Ishikawa (cell line): ENCODE results near the gene ERGIC1.

ENCODE experiments used
- CEBPB ChIP-seq: IDR thresholded peaks from 2 replicates; pipeline ENCODE4 v1.6.1; 2012
- CREB1 ChIP-seq: IDR thresholded peaks from 2 replicates; pipeline ENCODE4 v1.6.1; 2012; ENCODE audit warnings: low read depth
- EGR1 ChIP-seq: IDR thresholded peaks from 2 replicates; pipeline ENCODE4 v1.6.1; 2012
- EP300 ChIP-seq: IDR thresholded peaks from 2 replicates; pipeline ENCODE4 v1.6.1; 2012; ENCODE audit warnings: borderline replicate concordance
- FOXM1 ChIP-seq: IDR thresholded peaks from 2 replicates; pipeline ENCODE4 v1.6.1; 2012; ENCODE audit warnings: low read depth, borderline replicate concordance
- NFIC ChIP-seq: IDR thresholded peaks from 2 replicates; pipeline ENCODE4 v1.6.1; 2012
- RAD21 ChIP-seq: IDR thresholded peaks from 2 replicates; pipeline ENCODE4 v1.6.1; 2012; ENCODE audit warnings: low read depth
- REST ChIP-seq: IDR thresholded peaks from 2 replicates; pipeline ENCODE4 v1.6.1; 2012; ENCODE audit warnings: low read depth, mild to moderate bottlenecking
- TAF1 ChIP-seq: IDR thresholded peaks from 2 replicates; pipeline ENCODE4 v1.6.1; 2012; ENCODE audit warnings: low read depth, mild to moderate bottlenecking
- TCF12 ChIP-seq: IDR thresholded peaks from 2 replicates; pipeline ENCODE4 v1.6.1; 2012; ENCODE audit warnings: low read depth
- TEAD4 ChIP-seq: IDR thresholded peaks from 2 replicates; pipeline ENCODE4 v1.6.1; 2012
- YY1 ChIP-seq: IDR thresholded peaks from 2 replicates; pipeline ENCODE4 v1.6.1; 2012; ENCODE audit warnings: low read depth
- ZBTB7A ChIP-seq: IDR thresholded peaks from 2 replicates; pipeline ENCODE4 v1.6.1; 2012; ENCODE audit warnings: low read depth
- TF ChIP-seq, protein P1 (sequence below): IDR thresholded peaks from 2 replicates; pipeline ENCODE4 v1.6.1; 2012
- TF ChIP-seq, protein P2 (sequence below): IDR thresholded peaks from 2 replicates; pipeline ENCODE4 v1.6.1; 2012

The ERGIC1 gene

DNA sequence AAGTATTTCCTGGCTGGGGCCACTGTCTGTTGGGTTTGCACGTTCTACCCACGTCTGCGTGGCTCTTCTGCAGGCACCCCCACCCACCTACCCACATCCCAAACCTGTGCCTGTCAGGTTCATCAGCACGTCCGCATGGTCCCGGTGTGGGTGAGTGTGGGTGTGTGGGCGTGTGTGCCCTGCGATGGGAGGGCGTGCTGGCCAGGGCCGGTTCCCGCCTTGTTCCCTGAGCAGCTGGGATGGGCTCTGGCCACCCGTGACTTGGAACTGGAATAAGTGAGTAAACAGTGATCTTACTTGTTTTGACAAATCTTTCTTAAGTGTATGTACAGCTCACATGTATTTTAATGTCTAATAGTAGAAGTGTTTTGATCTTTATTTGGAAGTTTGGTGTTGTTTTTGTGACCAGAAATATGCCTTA is 20.4 kb downstream of the ERGIC1 start:
- no peak for TF ChIP-seq TEAD4
- no peak for TF ChIP-seq NFIC
- TF ChIP-seq CEBPB, result no peak
- no peak for TF ChIP-seq ZBTB7A
- no peak for TF ChIP-seq TCF12
- TF ChIP-seq, protein P1, sequence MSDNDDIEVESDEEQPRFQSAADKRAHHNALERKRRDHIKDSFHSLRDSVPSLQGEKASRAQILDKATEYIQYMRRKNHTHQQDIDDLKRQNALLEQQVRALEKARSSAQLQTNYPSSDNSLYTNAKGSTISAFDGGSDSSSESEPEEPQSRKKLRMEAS, result no peak; the same call in 1 of the 2 replicates
- peak; percentile 80 for TF ChIP-seq EGR1

- TF ChIP-seq EP300, result no peak
- TF ChIP-seq ZBTB7A, result no peak
These were observed 20.9 kb downstream of the ERGIC1 start for GRCh38 chr5:172854971-172855370.

- TF ChIP-seq NFIC (no peak), TCF12 (no peak), EP300 (no peak)
- TF ChIP-seq, protein P2, sequence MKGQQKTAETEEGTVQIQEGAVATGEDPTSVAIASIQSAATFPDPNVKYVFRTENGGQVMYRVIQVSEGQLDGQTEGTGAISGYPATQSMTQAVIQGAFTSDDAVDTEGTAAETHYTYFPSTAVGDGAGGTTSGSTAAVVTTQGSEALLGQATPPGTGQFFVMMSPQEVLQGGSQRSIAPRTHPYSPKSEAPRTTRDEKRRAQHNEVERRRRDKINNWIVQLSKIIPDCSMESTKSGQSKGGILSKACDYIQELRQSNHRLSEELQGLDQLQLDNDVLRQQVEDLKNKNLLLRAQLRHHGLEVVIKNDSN, result peak; percentile 29; the same call in 1 of the 2 replicates
These were observed 21.7 kb downstream of the ERGIC1 start for GRCh38 chr5:172855597-172856292.

DNA sequence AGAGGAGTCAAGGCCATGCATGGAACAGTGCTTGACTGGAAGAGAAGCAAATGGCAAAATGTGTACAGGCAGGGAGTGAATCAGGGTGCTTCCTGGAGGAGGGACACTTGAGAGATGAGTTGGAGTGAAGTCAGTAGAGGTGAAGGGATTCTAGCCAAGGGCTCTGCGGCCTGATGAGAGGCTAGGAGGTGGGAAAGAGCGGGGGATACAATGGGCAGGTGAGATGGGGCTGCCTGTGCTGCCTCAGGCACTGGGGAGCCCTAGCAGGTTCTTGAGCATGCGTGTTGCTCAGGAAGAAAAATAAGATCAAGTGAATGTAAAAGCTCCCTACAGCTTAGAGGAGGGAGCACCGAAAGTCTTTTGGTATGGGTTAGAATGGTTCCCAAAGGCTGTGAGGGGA is 22.3 kb downstream of the ERGIC1 start:
- TF ChIP-seq RAD21, result no peak
- TF ChIP-seq TAF1, result no peak
- no peak for TF ChIP-seq NFIC
- TF ChIP-seq, protein P2, result no peak
- TF ChIP-seq EGR1, result no peak
- TF ChIP-seq TEAD4, result no peak
- no peak for TF ChIP-seq TCF12
- no peak for TF ChIP-seq EP300
- no peak for TF ChIP-seq REST
- TF ChIP-seq FOXM1, result no peak
- TF ChIP-seq, protein P1, result no peak
- no peak for TF ChIP-seq CREB1
- TF ChIP-seq ZBTB7A, result no peak
- TF ChIP-seq YY1, result no peak
- TF ChIP-seq CEBPB, result no peak

- TF ChIP-seq ZBTB7A, result no peak
- no peak for TF ChIP-seq EGR1
- no peak for TF ChIP-seq TAF1
- TF ChIP-seq, protein P2, result no peak
- TF ChIP-seq CREB1, result no peak
- no peak for TF ChIP-seq EP300
- no peak for TF ChIP-seq TEAD4
- no peak for TF ChIP-seq YY1
- TF ChIP-seq NFIC, result no peak
- TF ChIP-seq CEBPB, result no peak
- no peak for TF ChIP-seq REST
- TF ChIP-seq, protein P1, result no peak
- TF ChIP-seq TCF12, result no peak
- no peak for TF ChIP-seq RAD21
- TF ChIP-seq FOXM1, result no peak
These were observed 23.9 kb downstream of the ERGIC1 start for GRCh38 chr5:172857982-172858381.

- TF ChIP-seq TEAD4, result no peak
- TF ChIP-seq RAD21, result no peak
- TF ChIP-seq CREB1, result no peak
- TF ChIP-seq EP300, result no peak
- TF ChIP-seq YY1, result no peak
- no peak for TF ChIP-seq CEBPB
- TF ChIP-seq REST, result no peak
- TF ChIP-seq, protein P2, result no peak
- no peak for TF ChIP-seq EGR1
- TF ChIP-seq FOXM1, result no peak
- TF ChIP-seq TAF1, result no peak
- TF ChIP-seq, protein P1, result no peak
- TF ChIP-seq TCF12, result no peak
- no peak for TF ChIP-seq ZBTB7A
- TF ChIP-seq NFIC, result no peak
These were observed 24.5 kb downstream of the ERGIC1 start for GRCh38 chr5:172858511-172858989.
